GM23248 (cell line): Measurements from ENCODE around the gene CALN1.

Source experiments
- EZH2 ChIP-seq: fragments of 200-600 bp; sonication (generic); IDR thresholded peaks from 2 replicates; pipeline ENCODE4 v1.6.1; 2018; ENCODE audit warnings: antibody characterized with exemption, mild to moderate bottlenecking; ENCODE audit not compliant: insufficient read depth, poor library complexity, severe bottlenecking
- EZH2phosphoT487 ChIP-seq: fragments of 200-600 bp; sonication (generic); IDR thresholded peaks from 2 replicates; pipeline ENCODE4 v1.6.1; 2018; ENCODE audit warnings: antibody characterized with exemption, moderate library complexity, mild to moderate bottlenecking, low read depth; ENCODE audit not compliant: insufficient read depth

GRCh38 chr7:72223351-72223750 is 188.8 kb downstream of the CALN1 start:
- TF ChIP-seq EZH2 (no peak), EZH2phosphoT487 (no peak)
